Stimulated activated naive CD4-positive, alpha-beta T cell (primary cell): Measurements from ENCODE around the gene HEATR3.

Experiments
- DNase-seq, 6 experiments: peaks; one replicate each; lab custom pipeline; 2025; lab: John Stamatoyannopoulos, UW

Gene HEATR3

DNA sequence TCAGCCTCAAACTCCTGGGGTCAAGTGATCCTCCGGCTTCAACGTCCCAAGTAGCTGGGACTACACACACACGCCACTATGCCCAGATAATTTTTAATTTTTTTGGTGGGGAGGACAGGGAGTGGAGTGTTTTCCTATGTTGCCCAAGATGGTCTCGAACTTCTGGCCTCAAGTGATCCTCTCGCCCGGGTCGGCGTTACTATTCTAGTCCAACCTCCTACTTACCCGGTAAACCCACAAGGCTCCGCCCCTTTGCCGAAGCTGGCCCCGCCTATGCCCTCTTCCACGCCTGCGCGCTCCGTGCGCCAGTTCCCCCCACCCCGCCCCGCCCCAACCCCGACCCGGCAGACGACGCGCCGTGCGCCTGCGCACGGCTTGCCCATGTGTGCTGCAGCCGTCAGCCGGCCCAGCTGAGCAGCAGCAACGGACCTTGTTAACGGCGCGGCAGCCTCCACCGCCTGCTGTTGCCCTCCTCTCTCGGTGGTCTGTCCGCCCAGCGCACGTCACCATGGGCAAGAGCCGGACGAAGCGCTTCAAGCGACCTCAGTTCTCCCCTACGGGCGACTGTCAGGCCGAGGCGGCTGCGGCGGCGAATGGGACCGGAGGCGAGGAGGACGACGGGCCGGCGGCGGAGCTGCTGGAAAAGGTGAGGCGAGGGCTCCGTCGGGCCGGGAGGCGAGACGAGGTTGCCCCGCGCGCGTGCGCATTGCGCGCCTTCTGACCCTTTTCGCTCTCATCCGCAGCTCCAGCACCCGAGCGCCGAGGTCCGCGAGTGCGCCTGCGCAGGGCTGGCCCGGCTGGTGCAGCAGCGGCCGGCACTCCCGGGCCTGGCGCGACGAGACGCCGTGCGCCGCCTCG lies at the start of gene HEATR3:
Gene HEATR3 (plus strand): TSS at position 347 of the 858 bp plus-strand sequence. CDS start 162 bp downstream, at position 509.
- DNase-seq: peak; percentile 84 to 94 (median 91)

DNA sequence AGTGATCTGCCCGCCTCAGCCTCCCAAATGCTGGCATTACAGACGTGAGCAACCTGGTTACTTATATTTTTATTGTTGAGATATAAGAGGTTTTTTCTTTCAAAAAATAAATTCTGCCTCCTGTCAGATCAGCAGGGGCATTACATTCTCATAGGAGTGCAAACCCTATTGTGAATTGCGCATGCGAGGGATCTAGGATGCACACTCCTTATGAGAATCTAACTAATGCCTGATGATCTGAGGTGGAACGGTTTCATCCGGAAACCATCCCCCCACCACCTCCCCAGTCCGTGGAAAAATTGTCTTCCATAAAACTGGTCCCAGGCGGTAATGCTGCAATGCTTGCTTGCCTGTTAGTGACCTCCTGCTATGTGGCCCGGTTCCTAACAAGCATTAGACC lies 48.2 kb upstream of the HEATR3 start:
- no peak for DNase-seq

GRCh38 chr16:50021544-50021943 lies 44.2 kb upstream of the HEATR3 start:
- no peak for DNase-seq

DNA sequence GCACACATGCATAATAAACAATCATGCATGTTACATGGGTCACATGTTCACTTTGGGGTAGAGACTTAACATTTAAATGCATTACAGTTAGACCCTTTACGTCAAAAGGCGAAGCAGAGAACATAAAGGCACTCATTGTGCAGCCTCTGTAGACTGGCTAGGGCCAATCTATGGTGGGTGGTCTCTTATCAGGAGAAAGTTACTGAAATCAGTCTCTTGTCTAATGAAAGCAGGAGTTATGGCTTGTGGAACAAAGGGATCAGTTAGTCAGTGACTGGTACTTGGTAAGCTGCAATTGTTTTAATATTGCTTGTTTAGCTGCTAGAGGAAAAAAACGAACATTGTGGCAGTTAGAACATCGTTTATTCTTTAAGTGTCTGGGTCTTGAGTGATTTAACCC lies 42.1 kb upstream of the HEATR3 start:
- no peak for DNase-seq

- DNase-seq: no peak
Observed at GRCh38 chr16:50024207-50024606, 41.6 kb upstream of the HEATR3 start.

DNA sequence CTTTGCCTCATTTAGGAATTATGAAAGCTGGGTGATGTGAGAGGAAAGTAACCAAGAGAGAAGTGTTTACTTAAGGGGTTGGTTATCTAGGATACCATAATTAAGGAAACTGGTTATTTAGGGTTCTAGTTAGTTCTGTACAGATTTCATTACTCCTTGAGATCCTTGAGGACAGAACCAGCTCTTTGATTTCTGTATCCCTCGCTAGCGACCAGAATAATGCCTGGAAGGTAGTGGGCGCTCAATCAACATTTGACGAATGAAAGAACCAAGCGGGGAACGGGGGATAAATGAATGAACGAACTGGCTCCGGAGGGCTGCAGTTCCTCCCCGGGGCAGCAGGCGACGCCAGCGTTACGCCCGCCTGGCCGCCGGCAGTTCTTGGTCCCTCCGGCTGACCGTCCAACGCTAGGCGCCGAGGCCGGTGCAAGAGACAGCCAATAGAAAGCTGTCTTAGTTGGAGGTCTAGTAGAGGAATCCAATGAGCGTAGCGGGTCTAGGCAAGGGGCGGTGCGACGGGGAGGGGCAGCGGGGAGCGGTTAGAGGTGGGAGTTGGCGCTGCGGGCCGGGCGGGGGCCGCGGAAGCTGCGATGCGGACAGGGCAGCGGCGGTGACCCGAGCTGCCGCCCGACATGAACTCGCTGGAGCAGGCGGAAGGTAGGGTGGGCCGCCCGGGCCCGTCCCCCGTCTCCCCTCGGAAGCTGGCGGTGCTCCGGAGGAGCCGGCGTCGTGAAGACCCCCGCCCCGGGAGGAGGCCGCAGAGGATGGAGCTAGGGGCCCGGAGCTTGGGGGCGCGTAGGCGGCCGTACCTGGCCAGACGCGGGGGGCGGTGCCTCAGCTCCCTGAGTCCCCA lies 40.9 kb upstream of the HEATR3 start, which contains the start of gene CNEP1R1:
Gene CNEP1R1 (plus strand): TSS at position 542 of the 853 bp plus-strand sequence. CDS start 91 bp downstream, at position 633.
- peak; percentile 83 to 93 (median 88) for DNase-seq

DNA sequence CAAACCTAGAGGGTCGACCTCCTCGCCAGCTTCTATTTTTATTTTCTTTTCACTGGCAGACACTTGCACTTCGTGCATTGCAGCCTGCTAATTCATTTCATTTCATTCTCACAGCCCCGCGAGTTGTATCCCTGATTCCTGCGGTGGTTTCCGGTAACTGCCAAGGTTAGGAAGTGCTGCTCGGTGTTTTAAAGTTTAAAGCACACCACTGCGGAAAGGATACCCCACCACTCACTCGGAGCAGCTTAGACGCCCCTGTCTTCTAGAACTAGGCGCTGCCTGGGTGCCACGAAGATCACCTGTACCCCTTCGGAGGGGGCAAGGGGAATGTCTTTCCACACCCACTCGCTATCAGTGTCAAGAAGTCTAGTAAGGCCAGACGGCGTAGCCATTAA lies 40.2 kb upstream of the HEATR3 start:
- DNase-seq: peak in 5 of 6 experiments; percentile 26 to 63 (median 41)

DNA sequence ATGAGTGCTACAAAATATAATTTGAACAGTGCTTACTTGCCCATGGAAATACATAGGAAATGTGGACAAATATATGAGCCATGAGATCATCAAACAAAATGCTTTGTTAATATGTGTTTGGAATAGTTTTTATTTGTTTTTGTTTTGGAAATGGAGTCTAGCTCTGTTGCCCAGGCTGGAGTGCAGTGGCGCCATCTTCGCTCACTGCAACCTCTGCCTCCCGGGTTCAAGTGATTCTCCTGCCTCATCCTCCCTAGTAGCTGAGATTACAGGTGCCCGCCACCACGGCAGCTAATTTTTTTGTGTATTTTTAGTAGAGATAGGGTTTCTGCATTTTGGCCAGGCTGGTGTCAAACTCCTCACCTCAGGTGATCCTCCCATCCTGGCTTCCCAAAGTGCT lies 37.9 kb upstream of the HEATR3 start:
- no peak for DNase-seq

DNA sequence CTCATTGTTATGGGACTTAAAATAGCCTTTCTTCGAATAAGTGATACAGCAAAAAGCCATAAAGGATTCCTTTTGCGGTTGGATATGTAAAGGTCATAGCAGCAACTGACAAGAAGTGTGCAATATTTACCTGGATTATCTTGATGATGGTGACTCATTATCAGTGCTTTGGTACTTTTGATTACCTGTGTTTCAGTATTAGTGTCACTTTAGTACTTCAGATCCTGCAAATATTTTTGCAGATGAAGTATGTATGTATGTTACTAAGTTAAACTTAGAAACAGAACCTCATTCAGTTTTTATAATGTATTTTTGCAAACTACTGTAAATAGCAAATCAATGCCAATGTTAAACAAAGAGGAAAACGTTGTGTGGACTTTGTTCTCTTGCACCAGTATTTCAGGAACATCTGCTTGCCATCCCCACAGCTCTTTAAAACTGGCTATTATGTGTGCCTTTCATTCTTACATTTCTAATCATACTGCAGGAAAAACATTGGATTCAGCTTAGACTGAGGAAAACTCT lies 30.2 kb upstream of the HEATR3 start:
- DNase-seq: no peak

DNA sequence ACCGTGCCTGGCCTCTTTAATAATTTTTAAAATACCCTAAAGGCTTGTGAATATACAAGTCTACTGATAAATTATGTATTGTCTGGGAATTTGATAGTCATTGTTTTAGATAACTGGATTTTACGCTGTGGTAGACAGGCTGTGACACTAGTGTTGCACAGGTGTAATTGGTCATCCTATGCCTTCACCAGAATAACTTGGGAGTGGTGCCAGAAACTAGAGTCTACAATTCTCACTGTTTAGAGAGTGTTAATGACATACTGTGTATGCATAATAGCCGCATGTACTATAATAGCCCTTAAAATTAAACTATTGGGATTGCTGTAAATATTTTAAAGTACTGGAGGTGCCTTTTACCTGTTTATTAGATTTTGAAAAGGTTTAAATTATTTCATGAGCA lies 29.3 kb upstream of the HEATR3 start:
- DNase-seq: no peak

DNA sequence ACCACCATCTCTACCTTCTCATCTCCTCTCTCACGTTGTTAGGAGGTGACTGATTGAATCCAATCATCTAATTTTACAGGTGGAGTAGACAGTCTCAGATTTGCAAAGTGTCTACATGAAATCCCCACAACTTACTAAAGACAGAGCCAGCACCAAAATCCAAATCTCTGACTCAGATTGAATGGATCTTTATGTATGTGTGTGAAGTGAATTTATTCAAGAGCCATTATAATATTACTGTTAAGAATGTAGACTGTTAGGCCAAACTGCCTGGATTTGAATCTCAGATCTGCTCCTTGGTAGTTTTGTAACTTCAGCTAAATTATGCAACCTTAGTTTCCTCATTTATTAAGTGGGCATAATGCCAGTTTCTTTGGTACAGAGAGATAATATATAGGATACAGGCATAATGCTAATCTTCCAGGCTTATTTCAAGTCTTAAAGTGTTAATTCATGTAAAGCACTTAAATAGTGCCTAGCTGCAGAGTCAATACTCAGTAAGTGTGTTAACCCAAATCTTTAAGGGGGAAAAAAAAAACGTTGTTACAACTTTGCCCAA lies 28.0 kb upstream of the HEATR3 start:
- no peak for DNase-seq

DNA sequence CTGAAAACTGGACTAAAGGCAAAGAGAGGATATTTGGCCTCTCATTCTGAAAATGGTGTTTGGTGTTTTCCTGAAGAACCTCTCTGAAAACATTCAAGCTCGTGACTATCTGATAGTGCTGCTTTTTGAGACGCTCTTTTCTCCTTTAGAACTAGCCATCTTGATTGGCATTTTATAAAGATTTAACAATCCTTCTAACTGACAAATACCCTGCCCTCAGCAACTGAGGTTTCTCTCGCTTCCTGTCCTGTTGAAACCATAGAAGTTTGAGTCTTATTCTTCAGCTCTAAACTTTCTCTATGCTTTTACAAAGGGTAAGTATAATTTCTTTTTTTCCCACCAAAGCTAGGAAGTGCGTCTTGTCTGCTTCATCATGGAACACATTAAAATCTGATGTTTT lies 27.5 kb upstream of the HEATR3 start:
- no peak for DNase-seq

- DNase-seq: no peak
Observed at GRCh38 chr16:50038756-50039529, 26.8 kb upstream of the HEATR3 start.

DNA sequence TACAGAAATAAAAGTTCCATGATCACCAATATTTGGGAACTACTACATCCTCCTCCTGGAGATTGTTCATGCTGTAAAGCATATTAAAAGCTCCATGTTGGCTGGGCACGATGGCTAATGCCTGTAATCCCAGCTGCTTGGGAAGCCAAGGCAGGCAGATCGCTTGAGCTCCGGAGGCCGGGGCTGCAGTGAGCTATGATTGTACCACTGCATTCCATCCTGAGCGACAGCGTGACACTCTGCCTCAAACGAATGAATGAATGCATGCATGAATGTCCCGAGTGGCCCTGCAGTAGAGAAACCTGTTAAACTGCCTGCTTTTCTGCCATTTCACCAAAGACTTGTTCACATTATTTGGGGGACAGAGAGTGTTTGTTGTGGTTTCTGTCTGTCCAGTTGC lies 25.8 kb upstream of the HEATR3 start:
- no peak for DNase-seq

- no peak for DNase-seq
Observed at GRCh38 chr16:50040710-50041109, 25.1 kb upstream of the HEATR3 start.

DNA sequence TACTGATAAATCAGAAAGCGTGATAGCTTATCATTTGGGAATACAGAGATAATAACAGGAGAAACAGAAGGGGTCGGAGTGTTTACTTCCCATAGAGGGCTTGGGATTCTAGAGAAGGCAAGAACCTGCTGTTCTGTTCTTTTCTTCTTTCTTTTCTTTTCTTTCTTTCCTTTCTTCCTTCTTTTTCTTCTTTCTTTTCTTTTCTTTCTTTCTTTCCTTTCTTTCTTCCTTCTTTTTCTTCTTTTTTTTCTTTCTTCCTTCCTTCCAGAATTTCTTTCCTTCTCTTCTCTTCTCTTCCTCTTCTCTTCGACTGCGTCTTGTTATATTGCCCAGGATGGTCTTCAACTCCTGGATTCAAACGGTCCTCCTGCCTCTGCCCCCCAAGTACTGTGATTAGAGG lies 22.4 kb upstream of the HEATR3 start:
- DNase-seq: no peak

DNA sequence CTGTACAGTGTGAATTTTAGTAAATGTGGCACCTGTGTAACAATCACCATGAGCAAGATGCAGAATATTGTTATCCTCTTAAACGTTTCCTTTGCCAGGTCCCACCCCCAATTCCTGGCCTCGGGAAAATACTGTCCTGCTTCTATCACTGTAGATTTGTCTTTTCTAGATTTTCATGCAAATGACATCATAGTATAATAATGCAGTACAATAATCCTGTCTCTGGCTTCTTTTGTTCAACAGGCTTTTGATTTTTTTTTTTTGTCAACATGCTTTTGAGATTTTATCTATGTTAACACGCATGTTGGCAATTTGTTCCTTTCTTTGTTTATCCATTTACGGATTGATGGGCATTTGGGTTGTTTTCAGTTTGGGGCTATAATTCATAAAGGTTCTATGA lies 20.4 kb upstream of the HEATR3 start:
- DNase-seq: no peak

DNA sequence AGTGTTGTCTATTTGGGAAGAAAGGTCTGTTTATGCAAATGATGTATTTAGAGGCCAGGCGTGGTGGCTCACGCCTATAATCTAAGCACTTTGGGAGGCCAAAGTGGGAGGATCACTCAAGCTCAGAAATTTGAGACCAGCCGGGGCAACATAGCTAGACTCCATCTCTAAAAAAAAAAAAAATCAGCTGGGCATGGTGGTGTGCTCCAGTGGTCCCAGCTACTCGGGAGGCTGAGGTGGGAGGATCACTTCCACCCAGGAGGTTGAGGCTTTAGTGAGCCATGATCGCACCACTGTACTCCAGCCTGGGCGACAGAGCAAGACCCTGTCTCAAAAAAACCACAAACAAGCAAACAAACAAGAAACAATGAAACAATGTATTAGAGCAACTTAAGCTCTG lies 18.9 kb upstream of the HEATR3 start:
- no peak for DNase-seq

DNA sequence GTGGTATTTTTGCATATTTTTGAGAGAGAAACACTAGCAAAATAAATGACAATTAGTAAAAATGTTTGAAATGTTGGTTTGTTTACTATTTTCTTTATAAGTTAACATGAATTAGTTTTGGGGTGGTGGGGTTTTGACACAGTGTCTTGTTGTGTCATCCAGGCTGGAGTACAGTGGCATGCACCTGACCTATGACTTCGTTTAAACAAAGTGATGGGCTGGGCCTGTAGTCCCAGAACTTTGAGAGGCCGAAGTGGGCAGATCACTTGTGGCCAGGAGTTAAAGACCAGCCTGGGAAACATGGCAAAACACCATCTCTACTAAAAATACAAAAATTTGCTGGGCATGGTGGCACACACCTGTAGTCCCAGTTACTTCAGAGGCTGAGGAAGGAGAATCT lies 17.9 kb upstream of the HEATR3 start:
- no peak for DNase-seq

GRCh38 chr16:50050802-50051201 lies 15.0 kb upstream of the HEATR3 start:
- DNase-seq: no peak

- DNase-seq: no peak
Observed at GRCh38 chr16:50056226-50056625, 9.5 kb upstream of the HEATR3 start.
